DMS 273 (cell line): Measurements from ENCODE around the gene RRAGD.

Source experiments
- DNase-seq: peaks from one replicate; lab custom pipeline; 2025; ENCODE audit not compliant: unreplicated experiment; lab: John Stamatoyannopoulos, UW

RRAGD gene

GRCh38 chr6:89378628-89379027 lies 33.4 kb downstream of the RRAGD start:
- DNase-seq = no peak

DNA sequence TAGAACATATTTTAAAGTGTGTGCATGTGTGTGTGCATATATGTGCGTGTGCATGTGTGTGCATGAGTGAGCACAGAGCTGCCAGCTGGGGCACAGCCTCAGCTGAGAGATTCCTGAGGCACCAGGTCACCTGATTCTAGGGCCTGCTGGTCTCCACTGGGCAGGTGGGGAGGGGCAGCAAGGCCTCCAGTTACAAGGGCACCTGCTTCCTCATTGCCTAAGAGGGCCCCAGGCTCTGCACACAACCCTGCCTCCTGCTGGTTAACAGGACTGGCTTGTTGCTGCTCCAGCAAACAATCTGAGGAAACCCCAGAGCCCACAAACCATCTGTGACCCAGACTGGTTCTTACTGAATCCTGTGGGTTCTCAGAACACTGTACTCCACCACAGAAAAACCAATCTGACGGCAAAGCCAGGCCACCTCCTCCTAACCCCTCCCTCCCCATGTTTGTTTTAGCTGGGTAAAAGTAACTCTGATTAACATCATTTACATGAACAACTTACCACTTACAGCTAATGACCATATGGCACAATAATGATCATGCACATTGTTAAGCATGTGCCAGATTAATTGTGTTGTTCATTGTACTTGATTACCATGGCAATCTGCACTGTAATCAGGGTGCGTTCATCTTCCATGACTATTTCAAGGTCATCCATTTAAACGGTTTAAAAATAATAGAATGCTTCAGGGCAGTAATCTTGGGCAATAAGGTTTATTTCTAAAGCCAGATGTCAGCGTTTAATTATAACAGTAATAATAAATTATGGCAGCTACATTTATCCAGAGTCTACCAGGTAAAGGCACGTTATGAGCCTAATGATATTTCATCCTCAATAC lies 36.4 kb downstream of the RRAGD start:
- peak; percentile 98 for DNase-seq

DNA sequence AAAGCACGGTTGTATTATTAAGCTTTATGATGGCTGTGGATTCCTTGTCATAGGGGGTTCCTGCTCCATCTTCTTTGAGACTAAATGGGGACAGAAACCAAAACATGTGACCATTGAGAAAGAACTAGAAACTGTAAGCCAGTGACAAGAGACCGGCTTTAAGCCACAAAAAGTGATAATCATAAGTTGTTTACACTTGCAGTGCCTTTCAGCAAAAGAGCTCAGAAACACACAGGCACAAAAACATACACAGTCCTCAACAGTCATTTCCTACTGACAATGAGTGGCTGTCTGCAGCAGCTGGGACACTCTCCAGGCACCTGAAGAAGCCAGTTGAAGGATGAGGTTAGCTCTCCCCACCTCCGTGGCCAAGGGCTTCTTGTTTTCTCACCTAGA lies 39.6 kb downstream of the RRAGD start:
- DNase-seq = no peak

- peak; percentile 89 for DNase-seq
Measured at GRCh38 chr6:89371849-89372505, 40.1 kb downstream of the RRAGD start.

GRCh38 chr6:89368999-89369398 lies 43.1 kb downstream of the RRAGD start:
- DNase-seq = peak; percentile 52

DNA sequence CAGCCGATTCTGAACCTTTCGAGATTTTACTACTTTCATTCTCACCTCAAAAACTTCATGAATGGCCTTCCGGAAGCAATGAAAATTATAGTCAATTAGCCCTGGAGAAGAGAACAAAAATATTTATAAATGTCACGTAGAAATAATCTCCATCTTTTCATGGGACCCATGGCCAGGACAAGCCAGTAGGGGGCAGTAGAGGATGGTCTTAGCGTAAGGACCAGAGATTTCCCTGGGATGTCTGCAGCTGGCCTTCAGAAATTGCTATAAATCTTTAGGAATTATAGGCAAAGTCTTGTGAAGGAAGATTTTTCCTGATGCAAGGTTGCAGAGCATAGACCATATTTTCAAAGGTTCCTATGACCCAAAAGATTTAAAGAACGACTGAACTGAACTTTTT lies 44.0 kb downstream of the RRAGD start:
- DNase-seq = peak; percentile 85

GRCh38 chr6:89364586-89364985 lies 47.5 kb downstream of the RRAGD start:
- no peak for DNase-seq

- no peak for DNase-seq
Measured at GRCh38 chr6:89361171-89361570, 50.9 kb downstream of the RRAGD start.

DNA sequence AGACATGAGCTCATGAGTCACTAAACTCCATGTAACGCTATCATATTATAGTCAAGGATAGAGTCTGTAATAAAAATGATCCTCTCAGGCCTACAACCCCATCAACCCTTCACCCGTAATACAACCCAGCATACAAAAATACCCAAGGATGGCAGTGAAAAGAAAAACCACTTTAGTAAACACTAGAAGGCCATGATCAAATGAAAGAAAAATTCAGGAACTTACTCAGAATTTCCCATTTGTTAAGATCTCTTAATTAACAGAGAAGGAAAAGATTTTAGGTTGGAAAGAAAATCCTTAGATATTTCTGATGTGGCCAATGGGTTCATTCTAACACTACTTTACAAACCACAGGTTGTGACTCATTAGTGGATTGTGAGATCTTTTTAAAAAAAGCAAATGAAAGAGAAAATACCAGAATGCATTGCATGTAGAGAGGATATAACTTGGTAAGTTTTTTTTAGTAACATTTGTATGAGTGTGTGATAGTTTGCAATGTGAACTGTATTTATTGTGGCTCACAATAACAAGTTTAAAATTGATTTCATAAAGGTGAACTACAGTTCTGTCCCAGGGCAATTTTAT lies 51.6 kb downstream of the RRAGD start:
- no peak for DNase-seq

GRCh38 chr6:89359561-89359960 lies 52.5 kb downstream of the RRAGD start:
- DNase-seq = peak; percentile 25

DNA sequence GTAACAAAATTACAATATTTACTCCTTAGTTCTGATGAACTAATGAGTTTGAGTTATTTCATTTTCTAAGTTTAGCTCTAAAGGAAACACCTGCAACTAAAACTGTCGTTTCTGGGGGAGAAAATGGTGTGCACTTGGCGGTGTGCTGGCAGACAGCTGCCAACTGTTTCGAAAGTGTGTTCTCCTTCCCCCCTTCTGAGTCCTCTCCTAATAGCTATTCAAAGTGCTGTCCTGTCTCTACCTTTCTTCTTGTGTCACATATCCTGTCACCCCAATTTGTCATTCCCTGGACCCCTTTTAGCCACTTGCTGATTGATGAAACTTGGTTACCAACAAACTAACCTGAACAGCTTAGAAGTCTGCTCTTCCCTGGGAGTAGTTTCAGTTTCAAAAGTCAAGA lies 54.7 kb downstream of the RRAGD start:
- DNase-seq = peak; percentile 8

DNA sequence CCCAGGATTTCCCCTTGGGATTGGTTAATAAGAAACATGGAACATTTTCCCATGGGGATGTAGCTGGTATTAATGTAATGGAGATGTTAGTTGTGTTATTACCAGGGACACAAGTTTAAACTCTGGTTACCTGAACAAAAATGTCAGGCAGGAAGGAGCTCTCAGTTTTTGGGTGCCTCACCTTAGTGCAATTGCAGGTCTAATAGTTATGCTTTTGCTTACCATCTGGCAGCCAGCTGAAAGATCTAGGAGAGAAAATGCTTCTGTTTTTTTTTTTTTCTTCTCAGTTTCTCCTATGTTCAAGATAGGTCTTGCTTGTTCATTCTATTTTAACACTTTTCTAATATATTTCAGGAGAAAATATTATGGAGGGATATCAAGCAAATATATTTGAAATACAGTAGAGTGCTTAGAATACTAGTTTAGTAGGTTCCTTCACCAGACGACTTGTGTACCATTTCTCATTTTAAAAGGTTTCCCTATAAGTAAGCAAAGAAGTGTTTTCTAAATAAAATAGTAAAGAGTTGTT lies 55.4 kb downstream of the RRAGD start:
- peak; percentile 21 for DNase-seq

DNA sequence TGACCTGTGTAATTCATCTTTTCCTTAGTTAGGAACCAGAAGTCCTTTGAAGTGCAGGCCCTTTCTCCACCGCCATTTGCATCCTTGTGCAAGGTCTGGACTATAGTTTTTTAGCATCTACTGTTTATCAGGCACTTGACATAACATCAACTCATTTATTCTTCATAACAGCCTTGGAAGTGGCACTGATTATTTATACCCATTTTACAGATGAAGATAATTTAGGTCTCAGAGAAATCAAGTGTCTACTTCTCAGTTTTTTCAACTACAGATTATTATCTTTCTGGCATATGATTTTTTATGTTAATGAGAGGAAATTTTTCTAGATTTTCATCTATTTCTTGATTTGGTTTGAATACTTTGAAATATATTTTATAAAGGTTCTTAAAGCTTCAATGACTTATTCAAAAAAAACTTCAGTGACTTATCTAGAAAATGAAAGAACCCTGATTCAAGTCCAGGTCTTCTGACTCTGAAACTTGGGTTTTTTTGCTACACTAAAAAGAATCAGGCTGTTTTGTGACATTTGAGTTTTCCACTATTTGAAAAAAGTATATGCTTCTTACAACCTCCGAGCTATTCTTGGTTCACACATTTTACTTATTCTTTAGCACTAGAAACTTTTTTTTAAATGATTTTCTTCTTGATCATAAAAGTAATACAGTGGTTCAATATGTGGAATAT lies 56.4 kb downstream of the RRAGD start:
- no peak for DNase-seq

DNA sequence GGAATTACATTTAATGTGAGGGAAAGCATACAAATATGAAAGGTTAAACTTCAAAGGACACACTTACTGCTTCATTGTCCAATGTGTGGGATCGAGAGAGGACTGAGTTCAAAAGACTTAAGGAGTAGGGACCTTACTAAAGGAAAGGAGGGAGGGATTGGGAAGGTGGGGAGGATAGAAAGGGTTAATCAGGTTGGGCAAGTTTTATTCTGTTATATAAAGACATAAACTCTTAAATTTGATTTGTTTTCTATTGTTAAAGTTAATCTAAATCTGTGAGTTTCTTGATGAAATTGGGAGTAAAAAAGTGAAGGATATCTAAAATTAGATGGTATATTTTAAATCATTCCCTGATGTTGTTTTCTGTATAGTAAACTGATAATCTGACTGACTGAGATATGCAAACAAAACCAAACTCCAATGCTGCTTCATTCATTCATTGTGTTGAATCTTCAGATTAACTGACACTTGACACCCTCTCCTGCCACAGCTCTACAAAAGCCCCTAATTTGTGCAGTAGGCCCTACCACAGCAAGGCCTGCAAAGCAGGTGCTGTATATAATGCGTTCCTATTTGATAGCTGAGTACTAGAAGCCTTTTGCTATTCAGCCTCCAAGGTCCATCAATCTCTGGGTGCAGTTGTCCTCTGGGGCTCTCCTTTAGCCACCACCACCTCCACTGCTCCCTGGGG lies 58.2 kb downstream of the RRAGD start:
- peak; percentile 35 for DNase-seq

- DNase-seq = no peak
Measured at GRCh38 chr6:89353118-89353556, 58.9 kb downstream of the RRAGD start.

DNA sequence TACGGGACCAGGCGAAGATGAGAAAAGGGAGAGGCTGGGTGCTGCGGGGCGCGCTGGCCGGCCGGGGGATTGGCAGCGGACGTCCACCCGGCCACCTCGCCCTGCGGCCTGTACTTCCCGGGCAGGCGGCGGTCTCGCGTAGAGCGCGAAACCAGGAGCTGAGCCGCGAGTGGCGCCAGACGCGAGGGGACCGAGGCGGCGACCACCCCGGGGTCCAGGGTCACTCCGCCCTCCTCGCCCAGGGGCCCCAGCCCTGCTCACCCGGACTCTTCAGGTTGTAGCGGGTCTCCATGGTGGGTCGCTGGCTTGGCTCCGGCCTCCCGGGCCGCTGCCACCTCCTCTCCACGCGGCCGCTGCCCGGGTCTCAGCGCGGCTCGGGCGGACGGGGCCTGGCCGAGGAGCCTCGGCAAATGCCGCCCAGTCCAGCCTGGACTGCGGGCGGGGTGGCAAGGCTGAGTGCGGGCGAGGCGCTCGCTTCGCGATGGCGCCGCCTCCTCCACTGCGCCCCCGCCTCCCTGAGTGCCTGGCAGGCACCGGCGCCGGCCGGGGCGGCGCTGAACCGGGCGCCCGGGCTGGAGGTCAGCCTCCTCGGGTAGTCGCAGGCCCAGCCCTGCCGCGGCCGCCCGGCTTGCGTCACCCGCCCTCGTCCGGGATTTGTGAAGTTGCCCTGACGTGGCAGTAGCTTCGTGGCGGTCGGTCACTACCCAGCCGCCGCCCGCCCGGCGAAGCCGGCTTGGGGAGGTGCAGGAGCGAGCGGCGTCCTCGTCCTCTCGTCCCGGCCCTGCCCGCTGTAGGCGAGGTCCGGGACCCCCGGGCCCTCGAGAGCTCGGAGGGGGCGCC lies 59.6 kb downstream of the RRAGD start, which contains the start of gene UBE2J1:
UBE2J1 (minus strand) TSS at position 445 of the 840 bp plus-strand sequence; CDS start at position 292, 153 bp downstream.
- DNase-seq = peak; percentile 87

- peak; percentile 54 for DNase-seq
Measured at GRCh38 chr6:89351671-89352277, 60.3 kb downstream of the RRAGD start.

- DNase-seq = no peak
Measured at GRCh38 chr6:89350281-89350966, 61.6 kb downstream of the RRAGD start.

- DNase-seq = no peak
Measured at GRCh38 chr6:89348372-89348771, 63.7 kb downstream of the RRAGD start.
